Measurements from ENCODE around the gene PSME1. TPM values are rescaled to one million over a fixed set of nuclear protein-coding genes. Genes with fewer than 3 reads are reported as not detected.

PSME1 gene
- total and polyA plus RNA-seq, 2 of the 13 experiments (the other 11 are each of a cell fraction or from before 2014, with no cell fraction given), result 159 to 608 TPM

- TF ChIP-seq TFE3 (CRISPR knock-in tag; IDR thresholded peaks at IDR 0.05) (peak; percentile 100), ZNF234 (CRISPR knock-in tag; conservative IDR thresholded peaks at IDR 0.05) (no peak), THYN1 (CRISPR knock-in tag; IDR thresholded peaks at IDR 0.05; ENCODE audit: borderline replicate concordance, low read depth) (no peak; the same call in 1 of the 2 replicates), ZFP37 (CRISPR knock-in tag; IDR thresholded peaks at IDR 0.05; ENCODE audit: borderline replicate concordance) (peak; percentile 70; the same call in 1 of the 2 replicates), IKZF1 (IDR thresholded peaks at IDR 0.05) (no peak), RBFOX2 (IDR thresholded peaks at IDR 0.05; ENCODE audit: low read depth, low read length) (no peak; the same call in 1 of the 2 replicates), AGO2 (optimal IDR thresholded peaks at IDR 0.05; ENCODE audit: low read depth, low read length) (peak; percentile 95), ZNF792 (CRISPR knock-in tag; IDR thresholded peaks at IDR 0.05) (peak; percentile 100), ATF6 (CRISPR knock-in tag; conservative IDR thresholded peaks at IDR 0.05) (peak; percentile 95), MNT (IDR thresholded peaks at IDR 0.05) (peak; percentile 83), MEIS2 (CRISPR knock-in tag; IDR thresholded peaks at IDR 0.05) (peak; percentile 78), FOXA1 (IDR thresholded peaks at IDR 0.05) (no peak), FOXA1 (CRISPR knock-in tag; IDR thresholded peaks at IDR 0.05) (peak; percentile 81), ZNF547 (CRISPR knock-in tag; IDR thresholded peaks at IDR 0.05) (peak; percentile 95), ZNF550 (CRISPR knock-in tag; IDR thresholded peaks at IDR 0.05; ENCODE audit: borderline replicate concordance) (peak; percentile 99), REXO4 (CRISPR knock-in tag; IDR thresholded peaks at IDR 0.05; ENCODE audit: borderline replicate concordance) (no peak), ZNF503 (CRISPR knock-in tag; IDR thresholded peaks at IDR 0.05) (peak; percentile 92; the same call in 1 of the 2 replicates), LCORL (IDR thresholded peaks at IDR 0.05) (no peak; the same call in 1 of the 2 replicates), LCORL (CRISPR knock-in tag; IDR thresholded peaks at IDR 0.05) (peak; percentile 99), ZFP91 (CRISPR knock-in tag; IDR thresholded peaks at IDR 0.05; ENCODE audit: borderline replicate concordance) (peak; percentile 99), ZNF430 (CRISPR knock-in tag; IDR thresholded peaks at IDR 0.05) (peak; percentile 100)
Observed at GRCh38 chr14:24160850-24161804, 25.1 kb downstream of the PSME1 start, which contains the start of gene IRF9 (continued).

Measured in HepG2 (cell line).